AG04450 (cell line): Measurements from ENCODE around the gene P2RX2. TPM values are rescaled to one million over a fixed set of nuclear protein-coding genes. Genes with fewer than 3 reads are reported as not detected.

ENCODE experiments used
- CTCF ChIA-PET: fragments of 300-600, 350-600 bp; formaldehyde crosslinking; extraction: SDS; loops from one replicate; lab custom pipeline; 2022; ENCODE audit warnings: antibody characterized with exemption, inconsistent platforms; lab: Charles Lee
- POLR2A ChIA-PET: fragments of 350-600 bp; formaldehyde crosslinking; extraction: SDS; loops from one replicate; lab custom pipeline; 2021; ENCODE audit warnings: antibody characterized with exemption, inconsistent platforms; lab: Yijun Ruan, JAX
- DNase-seq: peaks from one replicate; pipeline ENCODE4 v3.0.0-alpha.2; 2011; ENCODE audit warnings: low read depth, low spot score
- H3K27ac ChIP-seq: one replicate; pipeline ENCODE4 v1.5.1; 2012; ENCODE audit warnings: low read depth, low read length, control low read depth
- H3K27me3 ChIP-seq: one replicate; pipeline ENCODE4 v1.6.0; 2012; ENCODE audit warnings: low read length; ENCODE audit not compliant: control insufficient read depth, insufficient read depth
- H3K4me3 ChIP-seq: 2 replicates; pipeline ENCODE4 v1.5.1; 2011; ENCODE audit warnings: mild to moderate bottlenecking, low read depth, low read length, control low read depth
- H3K9me3 ChIP-seq: 2 replicates; pipeline ENCODE4 v1.5.1; 2012; ENCODE audit warnings: low read length; ENCODE audit not compliant: control insufficient read depth, insufficient read depth
- polyA plus RNA-seq: library from polyadenylated mRNA; depleted of rRNA; stranded (reverse); fragments of >200 nt; gene quantifications from 2 replicates; pipeline ENCODE4 v1.2.3, GENCODE V29; 2011; rRNA removed
- small RNA-seq: library from RNA; depleted of rRNA; stranded (forward); fragments of <200 nt; gene quantifications from one replicate; pipeline ENCODE3, GENCODE V24; 2012; ENCODE audit warnings: low read depth; ENCODE audit not compliant: insufficient read length
- TF ChIP-seq, protein P1 (sequence below): IDR thresholded peaks from 2 replicates; pipeline ENCODE4 v1.5.1; 2011; ENCODE audit warnings: low read depth, low read length, control low read depth, inconsistent platforms

P2RX2 gene
- polyA plus RNA-seq, 1 experiment: not detected

DNA sequence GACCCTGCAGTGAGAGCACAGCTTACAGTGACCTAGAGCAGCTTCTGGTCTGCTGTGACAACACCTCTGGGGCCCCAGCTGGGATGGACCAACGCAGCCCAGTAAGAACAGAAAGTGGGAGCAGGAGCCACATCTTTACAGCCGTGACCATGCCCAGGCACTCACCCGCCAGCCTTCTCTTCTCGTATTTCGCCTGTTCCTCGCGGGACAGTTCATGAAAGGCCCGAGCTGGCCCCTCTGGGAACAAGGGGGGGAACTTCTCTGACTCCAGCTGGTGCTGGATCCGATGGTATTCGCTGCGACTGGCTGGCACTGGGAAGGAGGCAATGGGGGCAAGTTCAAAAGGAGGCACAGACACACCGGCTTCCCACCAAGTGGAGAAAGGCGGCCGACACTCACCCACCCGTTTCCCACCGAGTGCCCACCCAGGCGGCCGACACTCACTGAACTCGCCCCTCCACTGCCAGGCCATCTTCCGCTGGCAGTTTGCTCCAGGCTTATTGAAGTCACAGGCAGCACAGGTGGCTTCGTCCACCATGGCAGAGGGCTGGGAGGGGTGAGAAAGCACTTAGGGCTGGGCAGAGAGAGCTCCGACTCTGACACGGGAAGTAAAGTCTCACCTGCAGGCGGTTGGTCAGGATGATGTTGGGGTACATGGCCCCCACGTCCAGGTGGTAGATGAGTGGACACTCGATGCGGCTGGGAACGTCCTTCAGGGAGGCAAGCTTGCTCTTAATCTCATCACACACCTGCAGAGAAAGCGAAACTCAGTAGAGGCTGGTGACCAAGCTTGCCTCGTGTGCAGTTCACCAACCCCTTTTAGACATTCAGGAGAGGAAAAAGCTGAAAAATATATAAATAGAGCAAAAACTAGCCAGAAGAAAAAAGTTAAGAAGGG lies 49.9 kb downstream of the P2RX2 start:
- no peaks in the 10 kb centered on the region for H3K27me3 ChIP-seq
- DNase-seq: no peak
- ChIA-PET POLR2A (no interaction called here), CTCF (no interaction called here)
- H3K27ac ChIP-seq: no peak overlapping the region
- TF ChIP-seq, protein P1, sequence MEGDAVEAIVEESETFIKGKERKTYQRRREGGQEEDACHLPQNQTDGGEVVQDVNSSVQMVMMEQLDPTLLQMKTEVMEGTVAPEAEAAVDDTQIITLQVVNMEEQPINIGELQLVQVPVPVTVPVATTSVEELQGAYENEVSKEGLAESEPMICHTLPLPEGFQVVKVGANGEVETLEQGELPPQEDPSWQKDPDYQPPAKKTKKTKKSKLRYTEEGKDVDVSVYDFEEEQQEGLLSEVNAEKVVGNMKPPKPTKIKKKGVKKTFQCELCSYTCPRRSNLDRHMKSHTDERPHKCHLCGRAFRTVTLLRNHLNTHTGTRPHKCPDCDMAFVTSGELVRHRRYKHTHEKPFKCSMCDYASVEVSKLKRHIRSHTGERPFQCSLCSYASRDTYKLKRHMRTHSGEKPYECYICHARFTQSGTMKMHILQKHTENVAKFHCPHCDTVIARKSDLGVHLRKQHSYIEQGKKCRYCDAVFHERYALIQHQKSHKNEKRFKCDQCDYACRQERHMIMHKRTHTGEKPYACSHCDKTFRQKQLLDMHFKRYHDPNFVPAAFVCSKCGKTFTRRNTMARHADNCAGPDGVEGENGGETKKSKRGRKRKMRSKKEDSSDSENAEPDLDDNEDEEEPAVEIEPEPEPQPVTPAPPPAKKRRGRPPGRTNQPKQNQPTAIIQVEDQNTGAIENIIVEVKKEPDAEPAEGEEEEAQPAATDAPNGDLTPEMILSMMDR: no peak
- no peak overlapping the region for H3K4me3 ChIP-seq
- no peaks in the 10 kb centered on the region for H3K9me3 ChIP-seq

DNA sequence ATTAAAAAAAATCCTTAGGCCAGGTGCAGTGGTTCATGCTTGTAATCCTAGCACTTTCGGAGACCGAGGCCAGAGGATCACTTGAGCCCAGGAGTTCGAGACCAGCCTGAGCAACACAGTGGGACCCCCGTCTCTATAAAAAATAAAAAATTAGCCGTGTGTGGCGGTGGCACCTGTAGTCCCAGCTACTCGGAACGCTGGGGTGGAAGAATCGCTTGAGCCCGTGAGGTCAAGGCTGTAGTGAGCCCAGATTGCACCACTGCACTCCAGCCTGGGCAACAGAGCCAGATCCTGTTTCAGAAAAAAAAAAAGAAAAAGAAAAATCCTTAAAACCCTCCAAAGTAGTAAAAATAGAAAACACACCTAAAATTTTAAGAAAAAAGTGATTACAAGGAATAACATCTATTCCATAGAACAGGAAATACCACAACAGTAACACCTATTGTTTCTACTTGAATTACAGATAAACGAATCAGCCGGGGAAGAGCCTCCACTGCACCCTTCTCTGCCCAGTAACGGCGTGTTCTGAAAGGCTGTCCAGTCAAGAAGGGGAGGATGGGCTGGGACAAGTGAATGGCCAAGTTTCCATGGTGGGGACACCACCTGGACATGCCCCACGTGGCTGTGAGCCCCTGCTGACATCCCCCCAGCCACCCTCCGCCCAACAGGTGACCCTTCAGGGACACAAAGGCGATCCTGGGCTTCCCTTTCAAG lies 50.7 kb downstream of the P2RX2 start:
- no peak for DNase-seq
- Histone ChIP-seq H3K27me3 (no peaks in the 10 kb centered on the region), H3K9me3 (no peaks in the 10 kb centered on the region), H3K4me3 (no peak overlapping the region), H3K27ac (no peak overlapping the region)
- TF ChIP-seq, protein P1: no peak
- POLR2A ChIA-PET: no interaction called here
- CTCF ChIA-PET: no interaction called here

Small RNA genes within 50 kb of the gene (small RNA-seq; reads per million reads assigned to genes)
- gene MIR6763: not detected

Other genes with a start within 250 kb of the P2RX2 start
- 1.1 and 1.5 TPM in 2 replicates for gene FBRSL1, start 128.6 kb upstream of the P2RX2 start, polyA plus RNA-seq
- 0.11 and 0.35 TPM in 2 replicates for gene LRCOL1, start 8.2 kb upstream of the P2RX2 start, polyA plus RNA-seq
- 4.1 and 6.3 TPM in 2 replicates for gene POLE, start 68.6 kb downstream of the P2RX2 start, polyA plus RNA-seq
- 17.3 and 19.6 TPM in 2 replicates for gene PXMP2, start 68.8 kb downstream of the P2RX2 start, polyA plus RNA-seq
- gene PGAM5, start 92.1 kb downstream of the P2RX2 start, polyA plus RNA-seq: 8.9 and 15.1 TPM in 2 replicates
- 55.7 and 65.6 TPM in 2 replicates for gene ANKLE2, start 143.1 kb downstream of the P2RX2 start, polyA plus RNA-seq
- 22.6 and 28.0 TPM in 2 replicates for gene GOLGA3, start 210.1 kb downstream of the P2RX2 start, polyA plus RNA-seq